ENCODE measurements around the gene MYLK3.

GRCh38 chr16:46737621-46738214 is 10.4 kb downstream of the MYLK3 start:
- TF ChIP-seq, protein P1, sequence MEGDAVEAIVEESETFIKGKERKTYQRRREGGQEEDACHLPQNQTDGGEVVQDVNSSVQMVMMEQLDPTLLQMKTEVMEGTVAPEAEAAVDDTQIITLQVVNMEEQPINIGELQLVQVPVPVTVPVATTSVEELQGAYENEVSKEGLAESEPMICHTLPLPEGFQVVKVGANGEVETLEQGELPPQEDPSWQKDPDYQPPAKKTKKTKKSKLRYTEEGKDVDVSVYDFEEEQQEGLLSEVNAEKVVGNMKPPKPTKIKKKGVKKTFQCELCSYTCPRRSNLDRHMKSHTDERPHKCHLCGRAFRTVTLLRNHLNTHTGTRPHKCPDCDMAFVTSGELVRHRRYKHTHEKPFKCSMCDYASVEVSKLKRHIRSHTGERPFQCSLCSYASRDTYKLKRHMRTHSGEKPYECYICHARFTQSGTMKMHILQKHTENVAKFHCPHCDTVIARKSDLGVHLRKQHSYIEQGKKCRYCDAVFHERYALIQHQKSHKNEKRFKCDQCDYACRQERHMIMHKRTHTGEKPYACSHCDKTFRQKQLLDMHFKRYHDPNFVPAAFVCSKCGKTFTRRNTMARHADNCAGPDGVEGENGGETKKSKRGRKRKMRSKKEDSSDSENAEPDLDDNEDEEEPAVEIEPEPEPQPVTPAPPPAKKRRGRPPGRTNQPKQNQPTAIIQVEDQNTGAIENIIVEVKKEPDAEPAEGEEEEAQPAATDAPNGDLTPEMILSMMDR (IDR thresholded peaks at IDR 0.05): no peak
- no peak for TF ChIP-seq POLR2A (IDR thresholded peaks at IDR 0.05)
- no peak for TF ChIP-seq EP300 (IDR thresholded peaks at IDR 0.05)

Measured in sigmoid colon (tissue), 4 donors.